ENCODE data around the gene LGALS3BP. TPM values are rescaled to one million over a fixed set of nuclear protein-coding genes. Genes with fewer than 3 reads are reported as not detected.

LGALS3BP gene
- total and polyA plus RNA-seq, 2 of the 4 experiments (the other 2 are of a cell fraction) = 33.7 to 273 TPM

GRCh38 chr17:78981010-78981888 is 1.5 kb upstream of the LGALS3BP start:
- H3K4me3 ChIP-seq (ENCODE audit: insufficient read depth, low read depth, low read length) = no peak overlapping the region
- H3K9me1 ChIP-seq (ENCODE audit: insufficient read depth, low read length) = peaks cover 13% of the 10 kb centered on the region
- no peak overlapping the region for H2AK5ac ChIP-seq (ENCODE audit: low read depth, low read length)
- H3K18ac ChIP-seq (ENCODE audit: low read depth, low read length) = no peak overlapping the region
- no peaks in the 10 kb centered on the region for H3K9me3 ChIP-seq (ENCODE audit: control insufficient read depth, insufficient read depth, low read length)
- no peak overlapping the region for H3K14ac ChIP-seq (replicated peaks; ENCODE audit: low read depth, low read length)
- 79% methylated on average over 8 of the region's 16 CpGs; no CpG with 5 or more reads in 1 of the 2 experiments for WGBS, 2 experiments (ENCODE audit: extremely low coverage in 2 of 2, insufficient read length in 1 of 2)
- no peak overlapping the region for H4K91ac ChIP-seq (ENCODE audit: insufficient read depth, low read depth, low read length)
- H3K9ac ChIP-seq (ENCODE audit: low read depth, low read length) = no peak overlapping the region
- H2BK15ac ChIP-seq (ENCODE audit: low read depth, low read length) = no peak overlapping the region
- DNase-seq (no peak), ATAC-seq (ENCODE audit: low read depth) (no peak)
- no peak overlapping the region for H2AFZ ChIP-seq (replicated peaks; ENCODE audit: low read length, poor library complexity)
- no peak overlapping the region for H2BK20ac ChIP-seq (ENCODE audit: low read depth, low read length)
- no peak overlapping the region for H2AK9ac ChIP-seq (replicated peaks; ENCODE audit: low read depth, low read length, poor library complexity)
- H3K4me2 ChIP-seq (ENCODE audit: low read depth, low read length) = no peak overlapping the region
- no peak overlapping the region for H2BK120ac ChIP-seq (ENCODE audit: low read depth, low read length)
- H4K8ac ChIP-seq (ENCODE audit: low read depth in 2 of 2, low read length in 2 of 2) = peak overlapping the region in 1 of 2 experiments; percentile 42; a peak in 1 of 4 replicates
- peaks cover 16% of the 10 kb centered on the region for H3K4me1 ChIP-seq (ENCODE audit: control insufficient read depth, insufficient read depth, low read length)
- H3K36me3 ChIP-seq (ENCODE audit: control insufficient read depth, insufficient read depth, low read length) = no peaks in the 10 kb centered on the region
- POLR2A ChIA-PET (ENCODE audit: unreplicated experiment) = no interaction called here
- CTCF ChIA-PET = no interaction called here
- dilution Hi-C loops (cut with HindIII; ENCODE audit: low sequenced_read_pairs, unreplicated experiment) = no loop called here
- H4K5ac ChIP-seq (ENCODE audit: low read depth, low read length) = no peak overlapping the region
- peaks cover 4 to 34% of the 10 kb centered on the region in 2 experiments; a peak in 2 of 4 replicates for H3K79me1 ChIP-seq (ENCODE audit: low read depth in 1 of 2, low read length in 2 of 2)
- no TSS peak for BruUV-seq (replicated peaks)
- H3K23ac ChIP-seq (ENCODE audit: low read depth, low read length) = no peak overlapping the region
- intact Hi-C loops (cut with micrococcal nuclease) = no loop called here
- no peak overlapping the region for H3K4ac ChIP-seq (ENCODE audit: low read depth, low read length)
- no peaks in the 10 kb centered on the region for H3K27me3 ChIP-seq (ENCODE audit: control insufficient read depth, insufficient read depth, low read length)
- H3K56ac ChIP-seq (ENCODE audit: extremely low read depth, insufficient read depth, low read length) = no peak overlapping the region
- in situ Hi-C loops (cut with MboI; ENCODE audit: low sequenced_read_pairs) = no loop called here
- no peaks in the 10 kb centered on the region for H4K20me1 ChIP-seq (ENCODE audit: insufficient read depth, low read length)
- no peak overlapping the region for H2BK5ac ChIP-seq (ENCODE audit: low read depth, low read length, poor library complexity, severe bottlenecking)
- no peak overlapping the region for H3K27ac ChIP-seq (ENCODE audit: insufficient read depth, low read length)
- TF ChIP-seq CTCF (conservative IDR thresholded peaks at IDR 0.05; ENCODE audit: low read depth, low read length) (no peak), RFX5 (IDR thresholded peaks at IDR 0.05; ENCODE audit: low read depth, low read length) (no peak), MAZ (IDR thresholded peaks at IDR 0.05; ENCODE audit: borderline replicate concordance, low read depth, low read length) (no peak), SMC3 (IDR thresholded peaks at IDR 0.05; ENCODE audit: low read depth, low read length) (no peak), FOS (IDR thresholded peaks at IDR 0.05; ENCODE audit: low read depth, low read length) (no peak), NFE2L2 (IDR thresholded peaks at IDR 0.05; ENCODE audit: low read depth, low read length) (no peak), RCOR1 (IDR thresholded peaks at IDR 0.05; ENCODE audit: insufficient replicate concordance, low read length) (no peak), ELK1 (IDR thresholded peaks at IDR 0.05; ENCODE audit: borderline replicate concordance, low read depth, low read length) (no peak), MXI1 (IDR thresholded peaks at IDR 0.05; ENCODE audit: borderline replicate concordance, low read depth, low read length) (no peak), POLR2A (IDR thresholded peaks at IDR 0.05; ENCODE audit: low read depth, low read length) (no peak), CEBPB (IDR thresholded peaks at IDR 0.05; ENCODE audit: low read depth, low read length) (no peak), USF2 (IDR thresholded peaks at IDR 0.05; ENCODE audit: low read depth, low read length) (no peak), CHD1 (IDR thresholded peaks at IDR 0.05; ENCODE audit: low read depth, low read length) (no peak), RAD21 (IDR thresholded peaks at IDR 0.05; ENCODE audit: low read length) (no peak), BHLHE40 (IDR thresholded peaks at IDR 0.05; ENCODE audit: low read depth, low read length) (no peak)
